HCT116 (cell line): ENCODE measurements around the gene ADD1. TPM values are rescaled to one million over a fixed set of nuclear protein-coding genes. Genes with fewer than 3 reads are reported as not detected.

ENCODE experiments used
- ATAC-seq: fragments of 200-7000 bp; cut with Tn5 transposase; 2 replicates; pipeline ENCODE4 v1.9.1; 2020; ENCODE audit warnings: mild to moderate bottlenecking, moderate library complexity
- BruUV-seq: library from RNA; stranded (reverse); fragments of 400-500 nt; replicated peaks from 2 replicates; lab custom pipeline; 2021; lab: Mats Ljungman, UMichigan
- CTCF ChIA-PET: fragments of 300-600 bp; sonication (Branson Sonifier 250); formaldehyde crosslinking; loops from one replicate; lab custom pipeline; 2021; ENCODE audit warnings: antibody characterized with exemption; lab: Charles Lee
- POLR2A ChIA-PET: fragments of 300-600, 350-600 bp; sonication (Branson Sonifier 250); formaldehyde crosslinking; loops from one replicate; lab custom pipeline; 2021; ENCODE audit warnings: antibody characterized with exemption; lab: Charles Lee
- RAD21 ChIA-PET, 2 experiments: fragments of 300-600 bp; sonication (Branson Sonifier 250); formaldehyde crosslinking; loops; one replicate each; lab custom pipeline; 2023; ENCODE audit warnings: low total read pairs in 2 of 2; ENCODE audit not compliant: uncharacterized antibody in 2 of 2, unreplicated experiment in 2 of 2, low non-redundant PET in 1 of 2; lab: Charles Lee
- DNase-seq: peaks from one replicate; pipeline ENCODE4 v3.0.0-alpha.2; 2010; ENCODE audit warnings: low read depth, low spot score
- H2AFZ ChIP-seq: fragments of 200-600 bp; shearing (Covaris generic), sonication (generic); 2 replicates; pipeline ENCODE4 v1.6.1; 2017; ENCODE audit warnings: low read depth, mixed run types, mixed read lengths, antibody characterized with exemption, low read length; ENCODE audit not compliant: poor library complexity, severe bottlenecking
- H3K27ac ChIP-seq: 2 replicates; pipeline ENCODE4 v1.5.1; 2012; ENCODE audit warnings: low read depth, low read length
- H3K27me3 ChIP-seq: fragments of 200-600 bp; sonication (generic); 2 replicates; pipeline ENCODE4 v1.6.1; 2016; ENCODE audit warnings: mixed run types, low read length, mixed read lengths; ENCODE audit not compliant: insufficient read depth
- H3K36me3 ChIP-seq, 2 experiments: fragments of 200-500 bp in 1 of 2; fragments of 200-600 bp in 1 of 2; sonication (Bioruptor generic) in 1 of 2; sonication (generic) in 1 of 2; 2 replicates each; pipeline versions ENCODE4 v1.5.1 to v1.6.1; 2014 to 2016; ENCODE audit warnings: low read length in 2 of 2, inconsistent platforms in 1 of 2, mixed read lengths in 1 of 2, mixed run types in 1 of 2; ENCODE audit not compliant: insufficient read depth in 2 of 2, control insufficient read depth in 1 of 2
- H3K4me1 ChIP-seq, 2 experiments: fragments of 200-600 bp in 1 of 2; sonication (generic) in 1 of 2; 2 replicates each; pipeline versions ENCODE4 v1.5.1 to v1.6.1; 2012 to 2017; ENCODE audit warnings: low read length in 2 of 2, inconsistent platforms in 1 of 2, mild to moderate bottlenecking in 1 of 2, mixed read lengths in 1 of 2, mixed run types in 1 of 2, moderate library complexity in 1 of 2; ENCODE audit not compliant: insufficient read depth in 2 of 2, control insufficient read depth in 1 of 2
- H3K4me2 ChIP-seq: fragments of 200-600 bp; sonication (generic); 2 replicates; pipeline ENCODE4 v1.6.1; 2017; ENCODE audit warnings: mixed run types, low read length, mixed read lengths
- H3K4me3 ChIP-seq, 2 experiments: fragments of 200-600 bp in 1 of 2; sonication (generic) in 1 of 2; replicated peaks in 1 of 2; 2 replicates each; pipeline ENCODE4 v1.5.1; 2011 to 2016; ENCODE audit warnings: low read length in 2 of 2, control low read depth in 1 of 2, low read depth in 1 of 2, mild to moderate bottlenecking in 1 of 2, mixed read lengths in 1 of 2, mixed run types in 1 of 2
- H3K79me2 ChIP-seq: fragments of 200-600 bp; sonication (generic); 2 replicates; pipeline ENCODE4 v1.6.1; 2017; ENCODE audit warnings: mild to moderate bottlenecking, mixed run types, low read length, moderate library complexity, mixed read lengths; ENCODE audit not compliant: insufficient read depth
- H3K9ac ChIP-seq: fragments of 200-600 bp; sonication (generic); 2 replicates; pipeline ENCODE4 v1.6.1; 2016; ENCODE audit warnings: low read length, mixed read lengths
- H3K9me2 ChIP-seq: fragments of 200-600 bp; sonication (generic), shearing (Covaris generic); 2 replicates; pipeline ENCODE4 v1.6.1; 2017; ENCODE audit warnings: mixed run types, mild to moderate bottlenecking, moderate library complexity; ENCODE audit not compliant: insufficient read depth
- H3K9me3 ChIP-seq, 2 experiments: fragments of 200-500 bp in 1 of 2; fragments of 200-600 bp in 1 of 2; sonication (Bioruptor generic) in 1 of 2; sonication (generic) in 1 of 2; 2 replicates each; pipeline ENCODE4 v1.6.1; 2014 to 2017; ENCODE audit warnings: low read length in 2 of 2, mixed read lengths in 2 of 2, inconsistent platforms in 1 of 2, low read depth in 1 of 2, mild to moderate bottlenecking in 1 of 2, mixed run types in 1 of 2, moderate library complexity in 1 of 2; ENCODE audit not compliant: control insufficient read depth in 1 of 2, insufficient read depth in 1 of 2
- H4K20me1 ChIP-seq: fragments of 200-600 bp; sonication (generic), shearing (Covaris generic); 2 replicates; pipeline ENCODE4 v1.6.1; 2017; ENCODE audit warnings: mixed run types, mild to moderate bottlenecking, moderate library complexity; ENCODE audit not compliant: insufficient read depth
- CBX3 ChIP-seq: IDR thresholded peaks from 2 replicates; pipeline ENCODE4 v1.6.1; 2012; ENCODE audit warnings: low read depth
- CEBPB ChIP-seq: IDR thresholded peaks from 2 replicates; pipeline ENCODE4 v1.6.1; 2012; ENCODE audit warnings: low read depth
- CTCF ChIP-seq, 3 experiments: fragments of 200-600 bp in 1 of 3; sonication (generic) in 1 of 3; IDR thresholded peaks in 2 of 3; conservative IDR thresholded peaks in 1 of 3; 2 replicates each; pipeline ENCODE4 v1.5.1; 2012 to 2017; ENCODE audit warnings: low read depth in 2 of 3, low read length in 2 of 3, antibody characterized with exemption in 1 of 3, borderline replicate concordance in 1 of 3, control low read depth in 1 of 3, mild to moderate bottlenecking in 1 of 3, mixed read lengths in 1 of 3, mixed run types in 1 of 3, moderate library complexity in 1 of 3; ENCODE audit not compliant: insufficient read depth in 1 of 3
- EZH2 ChIP-seq: fragments of 200-600 bp; sonication (generic); IDR thresholded peaks from 2 replicates; pipeline ENCODE4 v1.6.1; 2017; ENCODE audit warnings: antibody characterized with exemption, mixed run types
- EZH2phosphoT487 ChIP-seq: fragments of 200-600 bp; IDR thresholded peaks from 2 replicates; pipeline ENCODE4 v1.6.1; 2018; ENCODE audit warnings: antibody characterized with exemption, borderline replicate concordance
- REST ChIP-seq: IDR thresholded peaks from 2 replicates; pipeline ENCODE4 v1.6.1; 2012; ENCODE audit warnings: low read depth
- ZFX ChIP-seq: fragments of 450-650 bp; IDR thresholded peaks from 2 replicates; pipeline ENCODE4 v1.6.1; 2017
- ZNF274 ChIP-seq: fragments of 200-500 bp; sonication (Bioruptor generic); IDR thresholded peaks from 2 replicates; pipeline ENCODE4 v1.6.1; 2014; ENCODE audit warnings: mild to moderate bottlenecking, low read depth, low read length, inconsistent platforms
- intact Hi-C: fragments of 100-400 bp; cut with micrococcal nuclease; formaldehyde crosslinking; loops from 2 replicates; pipeline ENCODE4 v1.10.0; 2022
- total RNA-seq: library from RNA; stranded (reverse); gene quantifications from one replicate; pipeline ENCODE4 v1.2.1, GENCODE V29; 2021; ENCODE audit not compliant: unreplicated experiment

Gene ADD1
- total RNA-seq, 1 experiment from 2014 or later = 139 TPM

- no peaks in the 10 kb centered on the region for H4K20me1 ChIP-seq
- no peak for TF ChIP-seq CTCF (IDR thresholded peaks at IDR 0.05 in 2 of 3, conservative IDR thresholded peaks at IDR 0.05 in 1 of 3; ENCODE audit: borderline replicate concordance in 1 of 3, insufficient read depth in 1 of 3, low read depth in 2 of 3, low read length in 2 of 3)
- no peak for TF ChIP-seq ZNF274
- TF ChIP-seq EZH2 = no peak
- no peak for TF ChIP-seq CBX3
- no peak for TF ChIP-seq EZH2phosphoT487
- TF ChIP-seq, all 23 proteins: peak for 0
- Histone ChIP-seq H3K4me2 (no peak overlapping the region; the same call in 1 of the 2 replicates), H3K27ac (no peak overlapping the region; the same call in 1 of the 2 replicates), H3K36me3 (no peaks in the 10 kb centered on the region), H3K79me2 (peaks cover 21% of the 10 kb centered on the region), H3K9me3 (no peaks in the 10 kb centered on the region), H3K4me3 (no peak overlapping the region), H3K4me1 (peaks cover 19 to 38% of the 10 kb centered on the region in 2 experiments; a peak in 3 of 4 replicates), H3K27me3 (no peaks in the 10 kb centered on the region), H3K9ac (no peak overlapping the region), H2AFZ (no peak overlapping the region), H3K9me2 (no peaks in the 10 kb centered on the region)
- CTCF ChIA-PET = no interaction called here
- BruUV-seq = no TSS peak
- ATAC-seq (no peak), DNase-seq (no peak)
- intact Hi-C loops = no loop called here
- POLR2A ChIA-PET = no interaction called here
- RAD21 ChIA-PET = no interaction called here
These were observed 33.3 kb upstream of the ADD1 start for GRCh38 chr4:2810388-2810787.

GRCh38 chr4:2811830-2812611 lies 31.6 kb upstream of the ADD1 start:
- peaks cover 21% of the 10 kb centered on the region for H3K79me2 ChIP-seq
- H3K4me2 ChIP-seq = peak overlapping the region; percentile 71
- peak overlapping the region; percentile 54 to 60 for H3K4me3 ChIP-seq
- BruUV-seq = TSS peak; percentile 49
- CTCF ChIA-PET = interaction anchor here (0.6 kb wide), 1 partner anchor 9 kb away, joined by 3 read pairs; no protein-coding TSS in a partner anchor
- H3K9ac ChIP-seq = peak overlapping the region; percentile 72
- H3K27ac ChIP-seq = peak overlapping the region; percentile 62
- DNase-seq = peak; percentile 16
- H3K9me2 ChIP-seq = no peaks in the 10 kb centered on the region
- no peaks in the 10 kb centered on the region for H4K20me1 ChIP-seq
- ATAC-seq = peak; percentile 82
- intact Hi-C loops = no loop called here
- H2AFZ ChIP-seq = no peak overlapping the region
- H3K27me3 ChIP-seq = no peaks in the 10 kb centered on the region
- POLR2A ChIA-PET = no interaction called here
- no peaks in the 10 kb centered on the region for H3K9me3 ChIP-seq
- RAD21 ChIA-PET = no interaction called here
- H3K36me3 ChIP-seq = no peaks in the 10 kb centered on the region
- H3K4me1 ChIP-seq = peaks cover 13 to 32% of the 10 kb centered on the region in 2 experiments; a peak in 3 of 4 replicates
- TF ChIP-seq ZFX (peak; percentile 82), REST (no peak), CEBPB (no peak), CTCF (IDR thresholded peaks at IDR 0.05 in 2 of 3, conservative IDR thresholded peaks at IDR 0.05 in 1 of 3; ENCODE audit: borderline replicate concordance in 1 of 3, insufficient read depth in 1 of 3, low read depth in 2 of 3, low read length in 2 of 3) (no peak)
